ENCODE data around the gene LMAN2. TPM values are rescaled to one million over a fixed set of nuclear protein-coding genes. Genes with fewer than 3 reads are reported as not detected.

The LMAN2 gene, protein sequence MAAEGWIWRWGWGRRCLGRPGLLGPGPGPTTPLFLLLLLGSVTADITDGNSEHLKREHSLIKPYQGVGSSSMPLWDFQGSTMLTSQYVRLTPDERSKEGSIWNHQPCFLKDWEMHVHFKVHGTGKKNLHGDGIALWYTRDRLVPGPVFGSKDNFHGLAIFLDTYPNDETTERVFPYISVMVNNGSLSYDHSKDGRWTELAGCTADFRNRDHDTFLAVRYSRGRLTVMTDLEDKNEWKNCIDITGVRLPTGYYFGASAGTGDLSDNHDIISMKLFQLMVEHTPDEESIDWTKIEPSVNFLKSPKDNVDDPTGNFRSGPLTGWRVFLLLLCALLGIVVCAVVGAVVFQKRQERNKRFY
- total RNA-seq: 100 to 1,000 TPM; 136 to 150 TPM

DNA sequence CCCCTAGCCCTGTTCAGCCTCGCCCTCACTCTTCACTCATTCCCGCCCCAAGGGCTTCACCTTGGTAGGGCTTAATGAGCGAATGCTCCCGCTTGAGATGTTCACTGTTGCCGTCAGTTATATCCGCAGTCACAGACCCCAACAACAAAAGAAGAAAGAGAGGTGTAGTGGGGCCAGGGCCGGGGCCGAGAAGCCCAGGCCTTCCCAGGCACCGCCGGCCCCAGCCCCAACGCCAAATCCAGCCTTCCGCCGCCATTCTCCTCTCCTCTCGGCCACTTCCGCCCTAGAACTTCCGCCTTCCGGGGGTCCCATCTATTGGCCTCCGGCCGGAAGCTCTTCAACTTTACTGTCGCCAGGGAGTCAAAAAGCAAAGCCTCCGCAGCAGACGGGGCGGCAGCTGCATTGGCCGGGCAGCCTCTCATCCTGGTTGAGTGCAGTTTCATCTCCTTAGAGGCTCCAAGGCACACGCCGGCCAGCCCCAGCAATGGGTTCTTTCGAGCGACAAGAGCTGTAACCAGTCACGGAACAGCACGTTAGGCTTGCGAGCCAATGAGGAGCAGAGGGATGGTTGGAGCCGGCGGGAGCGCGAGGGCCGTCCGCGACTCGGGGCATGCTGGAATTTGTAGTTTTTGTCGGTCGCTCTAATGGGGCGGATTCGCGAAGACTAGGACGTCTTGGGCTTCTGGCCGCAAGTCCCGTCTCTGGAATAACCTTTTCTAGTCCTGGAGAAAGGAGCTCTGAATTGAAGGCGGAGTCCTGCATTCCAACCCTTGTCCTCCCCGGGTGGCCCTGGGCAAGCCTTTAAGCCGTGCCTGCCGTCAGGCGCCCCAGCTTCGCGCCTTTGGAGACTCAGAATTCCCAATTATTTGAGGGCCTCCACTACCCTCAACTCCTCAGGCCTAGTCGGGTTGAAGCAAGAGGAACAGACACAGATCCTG is at the start of gene LMAN2:
TSS of gene LMAN2 (minus strand) at position 277 of the 938 bp plus-strand sequence. CDS start at position 256, 21 bp downstream.
- ATAC-seq (peak; percentile 98), DNase-seq (ENCODE audit: low spot score) (peak; percentile 91)
- H3K27ac Mint-ChIP-seq: peak within 1 kb of the TSS; percentile 98 to 99
- no peaks in the 10 kb centered on the region for H3K27me3 Mint-ChIP-seq
- H3K9me3 Mint-ChIP-seq: no peaks in the 10 kb centered on the region
- H3K36me3 Mint-ChIP-seq: peaks cover 12% of the 10 kb centered on the region
- peaks cover 55 to 59% of the 10 kb centered on the region in 2 donors for H3K4me1 Mint-ChIP-seq (ENCODE audit: low read depth in 2 of 2)
- H3K4me3 Mint-ChIP-seq: peak within 1 kb of the TSS; percentile 98

DNA sequence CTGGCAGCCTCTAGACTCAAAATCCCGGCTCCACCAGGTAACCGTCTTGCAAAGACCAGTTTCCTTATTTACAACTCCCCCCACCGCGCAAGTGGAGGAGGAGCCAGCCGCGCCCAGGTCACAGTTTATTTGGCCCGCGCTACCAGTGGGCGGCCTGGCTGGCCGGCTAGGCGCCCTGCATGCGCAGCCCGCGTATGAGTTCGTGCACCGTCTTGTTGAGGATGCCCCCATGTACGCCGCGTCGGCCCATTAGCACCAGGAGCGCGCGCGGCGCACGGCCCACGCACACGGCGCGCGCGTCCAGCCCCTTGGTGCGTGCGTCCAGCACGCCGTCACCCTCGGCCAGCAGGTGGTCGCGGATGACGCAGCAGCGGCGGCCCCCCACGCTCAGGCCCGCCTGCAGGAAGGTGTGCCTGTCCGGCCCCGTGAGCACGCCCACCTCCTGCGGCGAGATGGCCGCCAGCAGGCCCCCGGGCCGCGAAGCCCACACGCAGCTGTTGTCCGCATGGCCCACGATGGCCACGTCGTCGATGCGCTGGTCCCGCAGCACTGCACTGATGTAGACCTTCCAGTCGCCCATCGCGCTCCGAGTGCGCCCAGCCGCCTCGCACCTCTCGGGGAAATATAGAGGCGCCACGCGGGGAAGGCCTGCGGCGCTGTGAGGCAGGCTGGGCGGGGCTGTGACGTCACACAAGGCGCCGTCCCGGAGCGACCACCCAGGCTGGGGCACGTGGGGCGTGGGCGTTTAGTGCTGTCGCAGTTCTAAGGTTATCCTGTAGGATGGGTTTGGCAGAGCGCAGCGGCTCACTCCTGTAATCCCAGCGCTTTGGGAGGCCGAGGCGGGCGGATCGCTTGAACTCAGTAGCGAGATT is 48.8 kb upstream of the LMAN2 start, which contains the start of gene PFN3:
TSS of gene PFN3 (minus strand) at position 665 of the 872 bp plus-strand sequence. CDS start at position 580, 85 bp downstream.
- no peaks in the 10 kb centered on the region for H3K36me3 Mint-ChIP-seq
- DNase-seq (ENCODE audit: low spot score) (no peak), ATAC-seq (no peak)
- peaks cover 17 to 19% of the 10 kb centered on the region in 2 donors for H3K4me1 Mint-ChIP-seq (ENCODE audit: low read depth in 2 of 2)
- H3K27me3 Mint-ChIP-seq: peaks cover 10 to 13% of the 10 kb centered on the region in 2 donors
- H3K4me3 Mint-ChIP-seq: no peak within 1 kb of the TSS
- no peaks in the 10 kb centered on the region for H3K9me3 Mint-ChIP-seq
- H3K27ac Mint-ChIP-seq: no peak within 1 kb of the TSS

DNA sequence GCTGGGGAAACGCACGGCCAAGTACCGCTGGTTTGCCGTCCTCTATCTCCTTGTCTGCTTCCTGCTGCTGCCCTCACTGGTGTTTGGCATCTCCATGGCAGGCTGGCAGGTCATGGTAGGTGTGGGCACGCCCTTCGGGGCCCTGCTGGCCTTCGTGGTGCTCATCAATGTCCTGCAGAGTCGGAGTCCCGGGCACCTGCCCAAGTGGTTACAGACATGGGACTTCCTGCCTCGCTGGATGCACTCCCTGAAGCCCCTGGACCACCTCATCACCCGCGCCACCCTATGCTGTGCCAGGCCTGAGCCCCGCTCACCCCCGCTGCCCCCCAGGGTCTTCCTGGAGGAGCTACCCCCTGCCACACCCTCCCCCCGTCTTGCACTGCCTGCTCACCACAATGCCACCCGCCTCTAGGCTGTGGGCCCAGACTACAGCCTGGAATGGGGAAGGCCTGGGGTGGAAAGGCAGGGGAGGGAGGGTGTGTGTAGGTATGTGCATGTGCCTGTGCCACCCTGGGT is 46.5 kb upstream of the LMAN2 start:
- no peak overlapping the region for H3K4me3 Mint-ChIP-seq
- ATAC-seq: no peak
- peaks cover 8 to 10% of the 10 kb centered on the region in 2 donors for H3K27me3 Mint-ChIP-seq
- H3K4me1 Mint-ChIP-seq (ENCODE audit: low read depth in 2 of 2): peaks cover 5% of the 10 kb centered on the region in 2 donors
- H3K9me3 Mint-ChIP-seq: no peaks in the 10 kb centered on the region
- no peaks in the 10 kb centered on the region for H3K36me3 Mint-ChIP-seq
- no peak overlapping the region for H3K27ac Mint-ChIP-seq
- no peak for DNase-seq (ENCODE audit: low spot score)

DNA sequence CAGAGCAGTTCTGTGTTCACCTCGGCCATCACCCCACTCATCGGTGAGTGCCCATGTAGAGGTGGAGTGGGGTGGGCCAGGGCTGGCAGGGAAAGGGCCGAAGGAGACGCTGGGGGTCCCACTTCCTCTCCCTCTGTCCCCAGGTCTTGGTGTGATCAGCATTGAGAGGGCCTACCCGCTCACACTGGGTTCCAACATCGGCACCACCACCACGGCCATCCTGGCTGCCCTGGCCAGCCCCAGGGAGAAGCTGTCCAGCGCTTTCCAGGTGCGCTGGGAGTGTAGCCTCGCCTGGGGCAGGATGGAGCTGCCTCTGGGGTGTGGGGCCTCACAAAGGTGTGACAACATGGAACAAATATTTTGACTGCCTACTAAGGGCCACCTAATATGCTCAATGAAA is 45.3 kb upstream of the LMAN2 start:
- H3K4me3 Mint-ChIP-seq: no peak overlapping the region
- H3K36me3 Mint-ChIP-seq: no peaks in the 10 kb centered on the region
- H3K9me3 Mint-ChIP-seq: no peaks in the 10 kb centered on the region
- DNase-seq (ENCODE audit: low spot score): no peak
- no peaks in the 10 kb centered on the region for H3K4me1 Mint-ChIP-seq (ENCODE audit: low read depth in 2 of 2)
- peaks cover 3 to 7% of the 10 kb centered on the region in 2 donors for H3K27me3 Mint-ChIP-seq
- no peak for ATAC-seq
- no peak overlapping the region for H3K27ac Mint-ChIP-seq

DNA sequence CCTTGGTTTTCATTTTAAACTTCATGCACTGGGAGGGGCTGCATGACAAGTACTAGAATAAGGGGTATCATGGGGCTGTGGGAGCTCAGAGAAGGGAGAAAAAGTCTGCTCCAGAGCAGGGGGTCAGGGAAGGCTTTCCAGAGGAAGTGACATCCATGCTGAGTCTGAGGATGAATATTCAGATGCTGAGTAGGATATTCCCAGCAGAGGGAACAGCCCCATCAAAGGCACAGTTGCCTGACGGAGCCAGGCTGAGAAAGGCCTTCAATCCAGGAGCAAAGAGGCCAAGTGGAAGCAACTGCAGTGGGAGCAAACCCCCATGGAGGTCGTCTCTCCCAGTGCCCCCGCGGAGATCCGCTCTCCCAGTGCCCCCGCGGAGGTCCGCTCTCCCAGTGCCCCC is 44.6 kb upstream of the LMAN2 start:
- H3K36me3 Mint-ChIP-seq: no peaks in the 10 kb centered on the region
- no peaks in the 10 kb centered on the region for H3K9me3 Mint-ChIP-seq
- H3K27me3 Mint-ChIP-seq: peaks cover 0 to under 1% of the 10 kb centered on the region in 2 donors
- no peak overlapping the region for H3K27ac Mint-ChIP-seq
- H3K4me1 Mint-ChIP-seq (ENCODE audit: low read depth in 2 of 2): peaks cover 4 to 5% of the 10 kb centered on the region in 2 donors
- no peak for ATAC-seq
- no peak overlapping the region for H3K4me3 Mint-ChIP-seq
- DNase-seq (ENCODE audit: low spot score): no peak

DNA sequence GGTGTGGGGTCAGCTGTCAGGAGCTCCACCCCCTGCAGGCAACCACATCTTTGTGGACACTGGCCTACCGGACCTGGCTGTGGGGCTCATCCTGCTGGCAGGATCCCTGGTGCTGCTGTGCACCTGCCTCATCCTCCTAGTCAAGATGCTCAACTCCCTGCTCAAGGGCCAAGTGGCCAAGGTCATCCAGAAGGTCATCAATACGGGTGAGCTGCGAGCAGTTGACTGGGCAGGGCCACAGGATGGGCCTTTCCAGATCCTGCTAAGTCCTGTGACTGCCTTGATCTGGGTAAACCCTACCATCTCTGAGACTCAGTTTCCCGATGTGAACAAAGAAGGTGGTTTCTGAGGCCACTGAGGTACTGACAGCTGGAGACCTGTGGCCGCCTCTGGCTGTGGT is 42.5 kb upstream of the LMAN2 start:
- H3K4me1 Mint-ChIP-seq (ENCODE audit: low read depth in 2 of 2): peaks cover 21 to 24% of the 10 kb centered on the region in 2 donors
- DNase-seq (ENCODE audit: low spot score): no peak
- H3K27me3 Mint-ChIP-seq: peaks cover 0 to 3% of the 10 kb centered on the region in 2 donors
- H3K27ac Mint-ChIP-seq: no peak overlapping the region
- H3K9me3 Mint-ChIP-seq: no peaks in the 10 kb centered on the region
- no peak for ATAC-seq
- no peak overlapping the region for H3K4me3 Mint-ChIP-seq
- H3K36me3 Mint-ChIP-seq: no peaks in the 10 kb centered on the region

DNA sequence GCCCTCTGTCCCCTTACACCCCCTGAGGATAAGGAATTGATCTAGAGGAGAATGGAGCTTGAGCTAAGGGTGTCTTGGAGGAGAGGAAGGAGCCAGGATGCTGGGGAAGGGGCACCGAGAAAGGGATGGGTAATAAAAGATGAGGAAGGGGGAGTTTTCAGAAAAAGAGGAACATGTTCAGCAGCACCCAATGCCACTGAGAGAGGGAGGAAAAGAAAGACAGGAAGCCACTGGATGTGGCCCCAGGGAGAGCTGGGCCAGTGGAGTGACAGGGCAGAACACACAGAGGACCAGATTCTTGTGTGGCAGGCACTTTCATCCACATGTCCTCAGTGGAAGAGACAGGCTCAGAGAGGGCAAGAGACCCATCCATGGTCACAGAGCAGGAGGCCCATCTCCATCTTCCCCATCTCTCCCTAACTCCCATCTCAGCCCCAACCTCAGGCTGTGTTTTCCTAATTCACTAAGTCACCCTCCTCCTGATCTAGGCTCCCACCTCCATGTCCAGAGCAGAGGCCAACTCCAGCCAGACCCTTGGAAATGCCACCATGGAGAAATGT is 41.8 kb upstream of the LMAN2 start:
- DNase-seq (ENCODE audit: low spot score): no peak
- Mint-ChIP-seq H3K27ac (peak overlapping the region in 1 of 2 donors; percentile 27), H3K36me3 (no peaks in the 10 kb centered on the region), H3K4me3 (no peak overlapping the region), H3K27me3 (peaks cover 0 to 3% of the 10 kb centered on the region in 2 donors), H3K9me3 (no peaks in the 10 kb centered on the region), H3K4me1 (ENCODE audit: low read depth in 2 of 2) (peaks cover 28 to 31% of the 10 kb centered on the region in 2 donors)
- ATAC-seq: no peak

DNA sequence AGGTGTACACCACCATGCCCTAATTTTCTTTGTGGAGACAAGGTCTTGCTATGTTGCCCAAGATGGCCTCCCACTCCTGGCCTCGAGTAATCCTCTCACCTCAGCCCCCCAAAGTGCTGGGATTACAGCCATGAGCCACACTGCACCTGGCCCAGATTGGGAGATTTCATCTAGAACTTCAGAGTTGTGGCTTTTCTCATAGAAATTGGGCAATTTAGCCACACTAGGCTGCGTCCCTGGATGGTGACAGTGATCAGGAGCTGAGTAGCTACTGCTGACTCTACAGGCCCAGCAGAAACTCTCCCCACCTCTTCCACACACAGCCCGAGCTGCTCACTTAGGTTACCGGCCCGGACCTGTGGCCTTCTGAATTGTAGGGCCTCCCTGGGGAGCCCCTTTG is 41.3 kb upstream of the LMAN2 start:
- ATAC-seq (no peak), DNase-seq (ENCODE audit: low spot score) (no peak)
- no peaks in the 10 kb centered on the region for H3K36me3 Mint-ChIP-seq
- peaks cover 28 to 35% of the 10 kb centered on the region in 2 donors for H3K4me1 Mint-ChIP-seq (ENCODE audit: low read depth in 2 of 2)
- H3K4me3 Mint-ChIP-seq: no peak overlapping the region
- peak overlapping the region in 1 of 2 donors; percentile 27 for H3K27ac Mint-ChIP-seq
- H3K9me3 Mint-ChIP-seq: no peaks in the 10 kb centered on the region
- H3K27me3 Mint-ChIP-seq: peaks cover 0 to 3% of the 10 kb centered on the region in 2 donors

DNA sequence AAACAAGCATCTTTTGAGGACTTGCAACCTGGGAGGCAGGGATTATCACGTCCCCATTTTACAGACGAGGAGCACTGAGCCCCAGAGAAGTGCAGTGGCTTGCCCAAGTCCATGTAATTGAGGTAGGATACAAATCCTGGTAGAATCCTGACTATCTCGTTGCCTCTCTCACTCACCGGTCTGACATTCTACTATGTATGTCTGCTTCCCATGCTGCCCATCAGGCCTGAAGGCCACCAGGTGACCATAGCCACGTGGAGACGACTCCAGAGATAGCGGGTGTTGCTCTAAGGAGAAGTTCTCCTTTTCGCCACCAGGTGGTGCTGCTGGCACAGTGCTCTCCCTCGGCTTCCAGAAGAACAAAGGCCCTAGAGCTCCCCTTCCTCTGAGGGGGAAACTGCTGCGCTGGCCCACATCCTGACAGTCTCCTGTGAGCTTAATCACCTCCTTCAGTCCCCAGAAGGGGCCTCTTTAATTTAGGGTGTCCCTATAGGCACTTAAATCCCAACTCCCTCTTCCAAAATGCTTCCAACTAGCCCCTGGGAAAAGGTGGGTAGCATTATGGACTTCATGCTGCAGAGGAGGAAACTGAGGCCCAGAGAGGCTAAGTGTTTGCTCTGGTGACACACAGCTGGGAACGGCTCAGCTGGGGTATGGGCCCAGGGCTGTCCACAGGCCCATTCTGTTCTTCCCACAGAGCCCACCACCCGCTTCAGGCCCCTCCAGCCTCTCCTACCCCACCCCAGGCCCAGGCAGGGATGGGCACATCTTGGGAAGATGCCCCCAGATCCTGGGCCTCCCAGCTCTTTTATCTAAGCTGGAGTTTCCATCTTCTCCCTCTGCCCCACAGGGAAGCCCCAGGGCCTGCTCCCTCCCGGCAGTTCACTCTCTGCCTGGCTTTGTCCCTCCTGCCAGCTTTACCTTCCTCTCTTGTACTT is 39.2 kb upstream of the LMAN2 start:
- peak overlapping the region; percentile 80 to 85 for H3K27ac Mint-ChIP-seq
- ATAC-seq: peak; percentile 65 to 82
- no peaks in the 10 kb centered on the region for H3K9me3 Mint-ChIP-seq
- H3K4me3 Mint-ChIP-seq: peak overlapping the region; percentile 80
- peaks cover 0 to 3% of the 10 kb centered on the region in 2 donors for H3K27me3 Mint-ChIP-seq
- no peaks in the 10 kb centered on the region for H3K36me3 Mint-ChIP-seq
- peaks cover 28 to 35% of the 10 kb centered on the region in 2 donors for H3K4me1 Mint-ChIP-seq (ENCODE audit: low read depth in 2 of 2)
- DNase-seq (ENCODE audit: low spot score): peak; percentile 88

DNA sequence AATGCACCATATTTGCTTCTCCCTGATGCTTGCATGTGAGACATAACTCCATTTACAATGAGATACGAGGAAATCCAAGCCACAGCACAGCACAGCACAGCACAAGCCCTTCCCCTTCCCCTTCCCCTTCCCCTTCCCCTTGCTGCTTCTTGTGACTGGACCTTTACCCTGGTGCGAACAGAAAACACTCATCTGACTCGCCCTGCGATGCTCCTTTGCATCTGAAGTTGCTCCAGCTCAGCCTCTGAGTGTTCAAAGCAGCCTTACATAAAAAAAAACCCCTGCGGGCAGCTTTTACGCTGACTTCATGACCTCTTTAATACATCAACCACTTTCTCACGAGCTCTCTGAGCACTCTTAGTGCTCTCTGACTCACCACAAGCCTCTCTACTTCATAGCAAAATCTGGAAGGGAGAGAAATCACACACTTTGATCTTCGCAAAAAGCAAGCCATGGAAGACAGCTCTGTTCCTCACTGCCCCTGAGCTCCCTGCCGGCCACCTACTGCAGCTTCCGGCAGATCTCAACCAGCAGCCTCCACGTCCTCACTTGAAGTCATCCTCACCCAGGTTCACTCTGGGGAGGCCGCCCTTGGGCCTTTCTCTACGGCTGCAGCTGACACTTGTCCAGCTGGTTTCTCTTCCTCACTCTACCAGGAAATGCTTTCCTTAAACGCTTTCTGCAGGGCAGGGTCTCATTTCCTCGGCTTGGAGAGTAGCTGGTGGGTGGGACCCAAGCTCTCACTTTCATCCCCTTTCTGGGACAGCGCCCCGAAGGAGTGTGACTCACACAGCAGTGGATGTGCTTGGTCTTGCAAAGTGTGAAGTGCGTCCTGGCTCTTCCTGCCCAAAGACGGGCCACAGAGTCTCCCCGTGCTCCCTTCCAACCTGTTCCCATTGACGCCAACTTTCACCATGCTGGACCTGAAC is 38.0 kb upstream of the LMAN2 start:
- peak overlapping the region; percentile 80 for H3K4me3 Mint-ChIP-seq
- DNase-seq (ENCODE audit: low spot score) (no peak), ATAC-seq (peak; percentile 83 to 85)
- peaks cover 0 to 3% of the 10 kb centered on the region in 2 donors for H3K27me3 Mint-ChIP-seq
- H3K27ac Mint-ChIP-seq: peak overlapping the region; percentile 10 to 85
- H3K36me3 Mint-ChIP-seq: no peaks in the 10 kb centered on the region
- peaks cover 34 to 41% of the 10 kb centered on the region in 2 donors for H3K4me1 Mint-ChIP-seq (ENCODE audit: low read depth in 2 of 2)
- H3K9me3 Mint-ChIP-seq: no peaks in the 10 kb centered on the region

DNA sequence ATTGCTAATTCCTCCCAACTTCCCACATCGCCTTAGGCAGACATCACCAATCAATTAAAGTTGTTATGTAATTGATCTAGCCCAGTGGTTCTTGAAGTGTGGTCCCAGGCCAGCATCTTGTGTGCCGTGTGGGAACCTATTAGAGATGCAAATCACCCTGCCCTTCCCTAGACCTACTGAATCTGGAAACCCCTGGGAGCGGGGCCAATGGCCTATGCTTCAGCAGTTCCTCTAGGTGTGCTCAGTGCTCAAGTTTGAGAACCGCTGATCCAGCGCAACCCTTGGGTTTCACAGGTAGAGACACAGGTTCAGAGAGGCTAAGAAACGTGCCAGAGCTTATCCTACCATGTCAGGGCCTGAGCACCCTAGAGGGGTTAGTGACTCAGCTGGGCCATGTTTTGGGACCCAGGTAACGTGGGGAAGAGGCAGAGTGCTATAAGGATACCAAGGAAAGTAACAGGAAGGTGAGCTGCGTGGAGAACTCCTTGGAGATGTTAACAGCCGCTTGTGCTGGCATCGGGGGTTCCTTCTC is 37.1 kb upstream of the LMAN2 start:
- Mint-ChIP-seq H3K36me3 (no peaks in the 10 kb centered on the region), H3K9me3 (no peaks in the 10 kb centered on the region), H3K4me1 (ENCODE audit: low read depth in 2 of 2) (peaks cover 36 to 41% of the 10 kb centered on the region in 2 donors), H3K27me3 (peaks cover 0 to 5% of the 10 kb centered on the region in 2 donors), H3K4me3 (peak overlapping the region; percentile 80), H3K27ac (peak overlapping the region; percentile 10 to 85)
- DNase-seq (ENCODE audit: low spot score) (no peak), ATAC-seq (no peak)
